ENCODE data around the gene RIC3.
"Not testable (repeated sequence)": the region's sequence is repeated elsewhere in the genome, so short reads cannot be mapped to it uniquely, and the experiment has no call there.

The RIC3 gene

DNA sequence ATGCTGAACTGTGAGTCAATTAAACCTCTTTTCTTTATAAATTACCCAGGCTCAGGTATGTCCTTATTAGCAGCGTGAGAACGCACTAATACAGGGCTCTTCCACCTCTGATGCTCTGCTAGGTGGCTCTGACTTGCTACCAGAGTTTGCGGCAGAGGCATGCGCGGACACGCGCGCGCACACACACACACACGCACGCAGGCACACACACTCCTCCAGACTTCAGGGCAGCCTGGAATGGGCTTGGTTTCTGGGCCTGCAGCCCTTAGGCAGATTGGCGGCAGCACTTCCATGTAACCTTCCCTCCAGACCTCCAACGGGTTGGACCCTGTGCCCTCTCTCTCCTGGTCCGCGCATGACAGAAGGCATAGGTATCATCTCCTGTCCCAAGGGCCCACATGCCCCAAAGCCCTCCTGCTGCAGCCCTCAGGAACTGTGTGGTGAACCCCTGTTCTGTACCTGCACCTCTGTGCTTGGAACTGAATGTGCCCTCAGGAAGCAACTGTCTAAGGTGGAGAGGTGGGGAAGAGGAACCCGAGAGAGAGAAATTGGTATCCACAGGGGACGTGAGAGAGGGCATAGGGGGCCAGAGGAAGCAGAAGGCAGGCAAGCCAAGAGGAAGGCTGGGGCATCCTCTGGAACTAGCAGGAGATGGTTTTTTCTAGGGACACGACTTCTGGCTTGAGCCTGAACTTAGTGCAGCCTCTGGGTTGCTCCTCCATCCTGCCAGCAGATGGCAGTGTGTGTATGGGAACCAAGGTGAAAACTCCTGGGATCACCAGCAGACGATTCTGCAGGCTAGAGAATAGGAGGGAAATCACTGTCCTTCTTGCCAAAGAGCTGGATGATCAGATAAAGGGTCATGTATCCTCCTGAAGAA, 23.4 kb upstream of the RIC3 start:
- DNase-seq, result peak; percentile 47 to 95 (median 80)
- intact Hi-C loops (cut with DNase I), result loop anchor here (2.0 to 5.0 kb wide), 3 partner anchors 35 to 375 kb away; no protein-coding TSS in a partner anchor

DNA sequence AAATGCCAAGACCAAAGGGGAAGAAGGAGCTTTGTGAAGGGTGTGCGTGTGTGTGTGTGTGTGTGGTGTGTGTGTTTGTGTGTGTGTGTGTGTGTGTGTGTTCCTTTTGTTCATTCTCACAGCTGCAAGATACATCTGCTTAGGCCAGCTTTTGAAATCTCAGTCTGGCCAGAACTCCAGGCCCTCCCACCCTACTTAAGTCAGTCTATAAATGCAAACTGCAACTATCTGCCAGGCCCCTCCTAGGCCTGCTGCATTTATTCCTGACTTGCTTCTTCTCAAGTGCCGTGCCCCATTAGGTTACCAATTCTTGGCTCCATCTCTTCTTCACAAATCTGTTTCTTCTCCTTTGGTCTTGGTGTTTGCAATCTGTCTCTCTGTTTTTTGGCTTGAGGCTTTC, 21.6 kb upstream of the RIC3 start:
- intact Hi-C loops (cut with DNase I), result loop anchor here (5.0 kb wide), 1 partner anchor 37 kb away; no protein-coding TSS in a partner anchor
- no peak for DNase-seq

DNA sequence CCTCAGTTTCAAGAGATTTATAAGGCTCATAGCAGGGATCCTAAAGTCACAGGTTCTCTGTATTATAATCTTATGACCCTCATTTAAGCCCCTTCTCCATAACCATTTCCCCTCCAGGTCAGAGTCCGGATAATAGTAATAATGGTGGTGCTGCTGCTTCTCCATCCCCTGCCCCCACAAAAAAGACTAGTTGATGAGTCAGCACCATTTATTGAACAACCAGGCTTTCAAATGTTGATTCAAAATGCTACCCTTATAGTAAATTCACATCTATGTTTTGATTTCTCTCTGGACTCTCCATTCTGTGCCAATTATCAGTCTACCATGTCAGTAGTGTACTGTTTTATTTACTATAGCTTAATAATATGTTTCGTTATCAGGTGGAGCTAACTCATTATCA, 17.6 kb upstream of the RIC3 start:
- DNase-seq, result no peak
- intact Hi-C loops (cut with DNase I), result no loop called here

DNA sequence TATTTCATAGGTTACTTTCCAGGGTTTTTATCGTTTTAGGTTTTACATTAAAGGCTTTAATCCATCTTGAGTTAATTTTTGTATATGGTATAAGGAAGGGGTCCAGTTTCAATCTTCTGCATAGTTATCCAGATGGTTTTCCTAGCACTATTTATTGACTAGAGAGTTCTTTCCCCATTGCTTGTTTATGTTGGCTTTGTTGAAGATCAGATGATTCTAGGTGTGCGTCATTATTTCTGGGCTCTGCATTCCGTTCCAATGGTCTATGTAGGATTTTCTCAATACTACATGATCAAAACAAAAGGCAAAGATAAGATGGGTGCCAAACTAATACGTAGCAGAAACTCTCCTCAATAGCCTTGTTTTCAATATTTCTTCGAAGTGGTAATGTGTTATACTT, 14.3 kb upstream of the RIC3 start:
- no peak for DNase-seq
- intact Hi-C loops (cut with DNase I), result no loop called here

DNA sequence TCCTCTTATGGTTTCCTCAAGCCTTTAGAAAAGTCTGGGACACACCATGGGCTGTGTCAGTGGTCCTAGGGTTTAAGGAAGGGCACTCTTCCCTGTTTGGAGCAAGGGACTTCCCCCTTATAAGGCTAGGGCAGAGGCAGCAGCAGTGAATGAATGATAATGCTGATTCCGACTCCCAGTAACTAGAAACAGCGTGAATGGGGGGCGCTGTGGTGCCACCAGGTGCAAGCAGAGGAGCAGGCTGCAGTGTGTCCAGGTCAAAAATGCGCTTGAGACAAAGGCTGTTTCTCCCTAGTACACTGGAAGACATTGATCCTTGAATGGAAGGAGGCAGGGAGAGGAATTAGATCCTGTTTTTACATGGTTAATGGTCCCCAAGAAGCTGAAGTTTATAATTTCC, 11.6 kb upstream of the RIC3 start:
- intact Hi-C loops (cut with DNase I), result no loop called here
- no peak for DNase-seq

DNA sequence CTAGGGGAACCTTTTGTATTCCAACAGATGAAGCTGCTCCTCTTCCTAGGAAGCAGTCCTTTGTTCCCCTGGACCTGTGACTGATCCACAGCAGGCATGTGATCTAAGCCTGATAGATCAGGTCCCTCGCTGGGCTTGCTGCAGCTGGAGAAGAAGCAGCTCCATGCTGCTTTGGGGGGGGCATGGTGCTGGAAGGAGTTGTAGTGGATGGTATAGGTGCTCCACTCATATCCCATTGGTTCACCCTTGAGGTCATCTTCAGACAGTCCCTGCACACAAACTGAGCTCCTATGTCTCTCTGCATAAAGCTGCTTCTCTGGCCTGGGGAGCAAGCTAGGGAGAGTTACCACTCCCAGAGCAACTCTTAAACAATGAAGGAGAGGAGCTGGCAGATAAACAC, 9.5 kb upstream of the RIC3 start:
- no peak for DNase-seq
- intact Hi-C loops (cut with DNase I), result no loop called here

DNA sequence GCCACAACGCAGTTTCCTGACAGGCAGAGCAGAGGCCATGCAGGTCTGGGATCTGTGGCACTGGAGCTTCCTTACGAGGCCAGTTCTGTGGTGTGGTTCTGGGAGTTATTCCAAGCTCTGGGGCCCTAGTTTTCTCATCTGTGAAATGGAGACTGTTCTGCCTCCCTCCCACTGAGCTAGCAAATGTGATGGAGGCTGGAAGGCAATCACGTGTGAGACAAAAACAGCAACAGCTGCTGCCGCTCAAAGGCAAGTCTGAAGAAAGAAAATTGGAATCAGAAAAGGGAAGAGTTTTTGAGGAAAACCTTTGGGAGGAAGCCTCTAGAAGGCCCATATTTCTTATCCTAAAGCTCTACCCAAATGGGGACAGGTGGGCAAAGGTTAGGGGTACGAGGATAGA, 8.3 kb upstream of the RIC3 start:
- intact Hi-C loops (cut with DNase I), result no loop called here
- DNase-seq, result peak in 1 of 10 donors; percentile 64

DNA sequence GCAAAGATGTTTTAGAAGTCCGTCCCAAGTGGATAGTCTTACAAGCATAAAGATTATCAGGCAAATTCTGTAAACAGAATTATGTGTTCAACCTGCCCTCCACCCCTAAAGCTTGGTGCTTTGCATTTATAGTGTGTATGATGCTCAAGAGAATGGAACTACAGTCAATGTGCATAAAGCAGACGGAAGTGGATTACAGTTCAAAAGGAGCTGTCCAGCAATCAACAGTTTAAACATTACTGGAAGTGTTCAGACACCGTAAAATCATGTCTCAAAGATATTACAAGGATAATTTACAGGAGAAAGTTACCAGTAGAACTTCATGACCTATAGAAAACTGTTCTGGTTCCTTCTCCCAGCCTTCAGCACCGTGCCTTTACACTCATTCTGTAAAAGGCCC, 1.0 kb downstream of the RIC3 start:
- intact Hi-C loops (cut with DNase I), result no loop called here
- no peak for DNase-seq

DNA sequence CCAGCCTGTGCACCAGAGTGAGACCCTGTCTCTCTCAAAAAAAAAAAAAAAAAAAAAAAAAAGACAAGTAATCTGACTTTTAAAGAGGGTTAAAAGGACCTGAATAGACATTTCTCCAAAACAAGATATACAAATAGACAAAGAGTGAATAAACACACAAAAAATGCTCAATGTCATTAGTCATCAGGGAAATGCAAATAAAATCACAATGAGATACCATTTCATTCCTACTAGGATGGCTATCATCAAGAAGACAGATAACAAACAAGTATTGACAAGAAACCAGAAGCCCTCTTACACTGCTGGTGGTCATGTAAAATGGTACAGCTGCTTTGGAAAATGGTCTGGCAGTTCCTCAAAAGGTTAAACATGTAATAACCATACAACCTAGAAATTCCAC, 4.1 kb downstream of the RIC3 start:
- DNase-seq, result no peak

DNA sequence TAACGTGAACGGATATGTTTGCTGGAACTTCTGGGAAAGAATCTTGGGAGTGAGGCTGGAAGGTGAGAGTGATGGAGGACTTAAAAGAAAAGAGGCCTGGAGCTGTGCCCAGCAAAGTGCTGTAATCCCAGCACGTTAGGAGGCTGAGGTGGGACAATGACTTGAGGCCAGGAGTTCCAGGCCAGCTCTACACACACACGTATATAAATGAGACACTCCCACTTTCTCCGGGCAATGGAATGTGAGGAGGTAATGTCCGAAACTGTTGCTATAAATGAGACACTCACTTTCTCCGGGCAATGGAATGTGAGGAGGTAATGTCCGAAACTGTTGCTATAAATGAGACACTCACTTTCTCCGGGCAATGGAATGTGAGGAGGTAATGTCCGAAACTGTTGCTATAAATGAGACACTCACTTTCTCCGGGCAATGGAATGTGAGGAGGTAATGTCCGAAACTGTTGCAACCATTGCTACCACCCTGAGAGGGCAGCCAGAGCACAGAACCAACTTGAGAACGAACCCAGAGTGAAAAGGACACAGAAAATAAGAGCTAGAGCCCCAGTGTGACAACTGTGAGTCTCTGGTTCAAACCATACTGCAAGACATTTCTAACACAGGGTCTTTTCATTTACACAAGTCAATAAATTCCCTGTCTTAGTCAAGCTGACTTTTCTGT, 7.1 kb downstream of the RIC3 start:
- intact Hi-C loops (cut with DNase I); DNase-seq: not testable (repeated sequence)

More for the DNA sequence above, 4.1 kb downstream of the RIC3 start:
- intact Hi-C loops (cut with DNase I), result no loop called here

DNA sequence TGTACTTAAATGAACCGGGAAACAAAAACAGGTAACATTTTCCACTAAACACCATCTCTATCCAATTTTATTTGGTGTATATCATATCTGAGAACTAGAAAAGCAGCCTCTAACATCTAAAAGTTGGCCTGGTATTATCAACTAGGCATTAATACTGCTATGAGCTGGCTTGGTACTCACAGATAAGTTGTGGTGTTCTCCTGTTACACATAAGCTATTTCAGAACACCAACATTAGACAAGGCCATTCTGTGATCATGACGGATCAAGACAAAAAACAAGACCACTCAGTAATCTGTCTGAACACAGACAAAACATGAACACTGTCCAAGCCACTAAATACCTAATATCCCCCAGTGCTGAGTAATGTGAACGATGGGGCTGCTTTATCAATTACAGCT, 11.9 kb downstream of the RIC3 start:
- intact Hi-C loops (cut with DNase I), result no loop called here

DNA sequence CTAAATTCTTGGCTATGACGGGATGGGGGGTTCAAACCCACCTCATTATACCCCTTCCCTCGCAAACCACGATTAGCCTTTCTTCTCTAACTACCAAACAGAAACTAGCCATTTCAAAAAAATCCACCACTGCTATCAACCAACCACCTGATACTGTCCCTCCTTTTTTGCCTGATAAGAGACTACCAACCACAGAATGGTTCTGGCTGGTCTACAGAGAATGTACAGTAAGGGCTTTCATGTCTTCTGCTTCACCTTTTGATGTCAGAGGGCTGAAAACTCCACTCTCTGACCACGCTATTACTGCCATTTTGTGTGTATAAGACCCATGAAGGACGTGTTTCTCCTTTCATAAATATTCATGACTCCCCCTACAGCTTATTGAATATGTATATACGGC, 19.1 kb downstream of the RIC3 start:
- DNase-seq, result no peak
- intact Hi-C loops (cut with DNase I), result no loop called here

More for the DNA sequence above, 11.9 kb downstream of the RIC3 start:
- DNase-seq, result no peak

DNA sequence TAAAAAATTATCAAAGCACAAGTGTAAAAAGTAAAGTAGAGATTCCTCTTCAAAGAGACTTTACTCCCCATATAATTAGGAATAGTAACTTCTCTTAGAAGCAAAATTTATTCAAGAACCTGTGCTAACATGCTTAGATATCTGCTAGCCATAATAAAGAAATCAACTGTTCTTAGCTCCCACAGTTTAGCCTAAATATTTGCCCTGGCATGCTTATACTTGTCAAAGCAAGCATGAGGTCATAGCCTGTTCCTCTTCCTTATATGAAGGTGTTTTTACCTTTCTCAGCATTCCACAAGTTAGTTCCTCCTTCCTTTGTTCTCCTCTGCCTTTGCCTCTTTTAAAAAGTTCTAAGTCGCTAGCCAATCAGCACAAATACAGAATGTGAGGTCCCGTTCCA, 30.3 kb downstream of the RIC3 start:
- DNase-seq, result no peak
- intact Hi-C loops (cut with DNase I), result no loop called here

DNA sequence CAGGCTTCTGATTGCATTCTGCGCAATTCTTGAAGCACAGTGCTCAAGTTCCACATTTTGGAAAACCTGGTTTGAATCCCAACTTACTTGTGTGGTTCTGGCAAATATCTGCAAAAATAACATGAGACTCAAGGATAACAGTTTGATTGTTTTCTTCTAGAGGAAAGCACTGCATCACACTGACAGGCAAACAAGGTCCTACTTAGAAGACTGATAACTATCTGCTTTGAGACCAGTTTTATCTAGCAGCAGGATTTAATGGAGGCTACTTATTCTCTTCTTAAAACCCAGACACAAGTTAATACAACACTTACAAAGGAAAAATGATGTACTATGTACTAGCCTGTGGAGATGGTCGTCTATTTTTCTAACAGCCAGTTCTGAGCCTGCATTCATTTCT, 41.4 kb downstream of the RIC3 start:
- DNase-seq, result no peak
- intact Hi-C loops (cut with DNase I), result no loop called here

DNA sequence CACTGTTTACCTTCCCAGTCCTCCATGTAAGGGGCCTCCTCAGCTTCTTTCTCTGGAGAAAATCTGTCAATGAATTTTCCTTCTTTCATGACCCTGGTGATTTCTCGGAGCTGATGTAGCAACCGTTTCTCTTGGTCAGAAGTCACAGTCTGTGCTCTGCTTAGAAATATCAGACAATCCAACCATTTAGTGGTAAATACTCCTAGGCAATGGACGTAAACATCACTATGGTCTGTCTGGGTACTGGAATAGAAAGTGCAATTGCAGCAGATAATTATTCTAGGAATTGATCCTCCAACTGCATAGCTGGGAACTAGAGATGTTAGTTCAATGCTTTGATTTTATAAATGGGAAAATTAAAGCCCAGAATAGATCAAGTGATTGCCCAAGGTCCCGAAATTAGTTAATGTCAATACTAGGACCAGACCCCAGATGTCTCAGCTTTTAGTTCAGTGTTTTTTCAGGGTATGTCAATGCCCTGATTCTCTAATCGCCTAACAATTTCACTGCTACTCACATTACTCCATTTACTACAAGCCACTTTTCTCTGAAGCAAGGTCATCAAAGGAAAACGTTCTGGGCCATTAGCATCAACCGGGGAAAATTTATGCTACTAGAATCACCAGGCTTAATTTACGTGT, 42.1 kb downstream of the RIC3 start:
- intact Hi-C loops (cut with DNase I), result no loop called here
- DNase-seq, result no peak

DNA sequence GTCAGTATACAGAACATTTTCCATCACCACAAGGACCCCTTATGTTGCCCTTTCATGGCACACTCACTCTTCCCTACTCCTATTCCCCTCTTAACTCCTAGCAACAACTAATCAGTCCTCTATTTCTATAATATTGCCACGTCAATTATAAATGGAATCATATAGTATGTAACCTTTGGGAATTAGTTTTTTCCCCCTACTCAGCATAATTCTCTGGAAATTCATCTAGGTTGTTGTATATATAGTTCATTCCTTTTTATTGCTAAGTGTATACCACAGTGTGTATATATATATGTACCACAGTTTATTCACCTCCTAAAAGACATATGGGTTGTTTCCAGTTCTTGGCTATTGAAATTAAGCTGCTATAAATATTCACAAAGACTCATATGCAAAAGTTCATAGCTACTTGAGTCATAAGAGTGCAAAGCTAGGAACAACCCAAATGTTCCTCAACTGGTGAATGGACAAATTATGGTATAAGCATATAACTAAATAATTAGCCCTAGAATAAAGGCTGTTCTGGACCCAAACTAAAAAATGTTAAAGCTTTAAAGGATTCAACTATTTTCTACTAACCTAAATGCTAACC, 46.6 kb downstream of the RIC3 start:
- intact Hi-C loops (cut with DNase I), result no loop called here

DNA sequence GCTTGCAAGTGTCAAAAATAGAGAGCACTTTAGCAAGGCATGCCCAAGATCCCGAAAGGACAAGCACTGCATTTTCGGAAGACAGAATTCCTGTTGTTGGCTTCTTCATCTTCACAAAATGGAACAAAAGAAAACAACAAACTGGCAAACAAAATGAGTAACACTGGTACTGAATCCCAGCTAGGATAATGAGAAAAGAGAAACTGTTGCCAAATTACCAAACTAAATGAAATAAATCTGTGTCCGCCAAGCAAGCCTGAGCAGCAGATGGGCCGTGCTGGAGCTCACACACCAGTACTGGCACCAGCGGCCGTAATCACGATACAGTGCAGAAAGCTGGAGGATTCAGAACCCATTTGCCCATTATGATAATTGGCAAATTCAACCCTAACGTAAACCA, 57.2 kb downstream of the RIC3 start:
- DNase-seq, result peak in 8 of 10 donors; percentile 41 to 93 (median 72)
- intact Hi-C loops (cut with DNase I), result no loop called here

More for the DNA sequence above, 46.6 kb downstream of the RIC3 start:
- no peak for DNase-seq

DNA sequence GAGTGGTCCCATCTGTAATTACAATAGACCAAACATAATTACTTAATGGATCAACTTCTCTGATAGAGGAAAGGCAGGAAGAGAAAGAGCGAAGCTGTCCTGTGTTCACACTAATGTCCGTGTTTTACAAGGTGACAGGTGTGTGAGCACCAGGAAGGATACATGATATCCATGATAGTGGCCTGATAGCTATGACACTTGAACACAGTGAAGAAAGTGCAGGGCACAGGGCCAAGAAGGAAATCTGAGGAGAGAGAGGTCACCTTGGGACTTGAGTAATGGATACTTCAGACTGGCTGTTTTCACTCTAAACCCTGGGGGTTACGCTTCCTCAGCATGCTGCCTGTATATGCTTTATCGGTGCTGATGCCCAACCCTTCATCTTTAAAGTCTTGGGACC, 58.4 kb downstream of the RIC3 start:
- DNase-seq, result no peak
- intact Hi-C loops (cut with DNase I), result no loop called here

DNA sequence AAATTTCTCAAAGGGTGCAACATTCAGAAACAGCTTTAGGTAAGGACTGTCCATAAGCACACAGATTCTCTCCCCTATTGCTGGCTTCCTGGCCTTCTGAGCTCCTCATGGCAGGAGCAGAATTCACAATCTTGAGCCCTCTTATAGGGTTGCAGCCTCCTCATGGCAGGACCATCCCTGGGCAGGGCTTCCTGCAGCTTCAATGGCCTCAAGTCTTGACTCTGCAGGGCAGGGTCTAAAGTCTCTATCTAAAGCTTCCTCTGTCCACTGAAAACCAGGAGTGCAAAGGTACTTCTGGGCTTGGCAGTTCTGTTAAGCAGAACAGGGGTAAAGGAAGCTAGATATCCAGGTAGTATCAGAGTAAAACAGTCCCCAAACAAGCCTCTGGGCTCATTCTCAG, 59.1 kb downstream of the RIC3 start:
- DNase-seq, result no peak

DNA sequence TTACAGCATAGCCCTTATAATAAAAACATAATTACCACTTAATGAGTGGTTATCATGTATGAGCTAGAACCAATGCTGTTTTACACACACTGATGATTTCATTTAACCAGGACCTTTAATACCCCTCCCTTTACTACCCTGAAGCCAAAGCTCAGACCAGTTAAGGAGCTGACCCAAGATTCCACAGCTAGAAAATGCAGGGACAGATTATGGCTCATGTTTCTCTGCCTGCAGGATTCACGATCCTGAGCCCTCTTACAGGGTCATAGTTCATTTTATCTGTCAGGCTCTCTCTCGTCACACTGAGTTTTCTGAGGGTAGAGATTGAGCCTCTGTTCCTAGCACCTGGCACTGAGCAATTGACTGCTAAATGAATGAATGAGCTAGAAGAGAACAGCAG, 60.4 kb downstream of the RIC3 start:
- intact Hi-C loops (cut with DNase I), result no loop called here
- no peak for DNase-seq

More for the DNA sequence above, 59.1 kb downstream of the RIC3 start:
- intact Hi-C loops (cut with DNase I), result no loop called here

DNA sequence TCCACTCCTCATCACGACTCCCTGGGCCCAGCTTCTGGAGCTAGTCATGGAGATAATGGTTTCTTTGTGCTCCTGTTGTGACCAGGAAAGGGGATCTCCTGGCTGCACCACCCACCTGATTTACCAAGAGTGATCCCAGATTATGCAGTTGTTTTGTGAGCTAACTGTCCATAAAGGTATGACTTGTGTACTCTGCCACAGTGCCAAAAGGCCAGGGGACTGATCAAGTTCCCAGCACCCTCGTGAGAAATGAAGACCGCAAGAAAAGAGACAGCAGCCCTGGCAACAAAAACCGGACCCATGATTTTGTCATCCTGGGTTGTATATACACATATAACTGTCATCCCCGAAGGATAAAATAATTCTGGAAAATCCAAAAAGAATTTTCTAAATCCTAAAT, 61.2 kb downstream of the RIC3 start:
- intact Hi-C loops (cut with DNase I), result no loop called here
- peak in 1 of 10 donors; percentile 19 for DNase-seq

Measured in posterior cingulate gyrus (tissue), 11 donors.